Heart left ventricle (tissue), 13 donors: ENCODE data around the gene GRM7.

ENCODE experiments used
- POLR2A ChIP-seq, 2 donors: fragments of 450-650 bp; IDR thresholded peaks; one replicate each; pipeline ENCODE4 v1.6.1; 2017; ENCODE audit warnings: antibody characterized with exemption in 2 of 2, mild to moderate bottlenecking in 2 of 2, moderate library complexity in 2 of 2
- TF ChIP-seq, protein P1 (sequence below), 12 donors: fragments of 200-600 bp; sonication (generic) in 4 of 12; IDR thresholded peaks; one replicate each; pipeline versions ENCODE4 v1.5.0 to v1.8.0; 2018 to 2022; ENCODE audit warnings: antibody characterized with exemption in 12 of 12, mild to moderate bottlenecking in 5 of 12
- donor health status: ischemic (EF 13 %, LVEDD 7.1; RV severe dilation, severe dysfunction).
- donor health status: DM: no; HTN: yes; CAD: no.
- donor health status: DM: no; HTN: no; CAD: no.
- donor health status: ischemic (EF 25% LVEDD 6.9; RV normal size, moderate dysfunction).
- donor health status: ischemic (EF 25% LVEDD 5.7; RV mildly dilated, moderate dysfunction).
- donor health status: ischemic (EF 35%, LVEDD 5.7; RV mildly dilated, moderate dysfunction).
- donor health status: nonischemic (EF 11% LVEDD 7.7; RV severe dilation, severe dysfunction).
- donor health status: DM: yes; HTN: yes; CAD: no.
- donor health status: PGD.
- donor health status: ischemic (EF 29% LVEDD 5.4; RV normal size, mild dysfunction).
- donor health status: nonischemic (EF 23%, LVEDD 6.1; RV moderate dilation, normal function).

DNA sequence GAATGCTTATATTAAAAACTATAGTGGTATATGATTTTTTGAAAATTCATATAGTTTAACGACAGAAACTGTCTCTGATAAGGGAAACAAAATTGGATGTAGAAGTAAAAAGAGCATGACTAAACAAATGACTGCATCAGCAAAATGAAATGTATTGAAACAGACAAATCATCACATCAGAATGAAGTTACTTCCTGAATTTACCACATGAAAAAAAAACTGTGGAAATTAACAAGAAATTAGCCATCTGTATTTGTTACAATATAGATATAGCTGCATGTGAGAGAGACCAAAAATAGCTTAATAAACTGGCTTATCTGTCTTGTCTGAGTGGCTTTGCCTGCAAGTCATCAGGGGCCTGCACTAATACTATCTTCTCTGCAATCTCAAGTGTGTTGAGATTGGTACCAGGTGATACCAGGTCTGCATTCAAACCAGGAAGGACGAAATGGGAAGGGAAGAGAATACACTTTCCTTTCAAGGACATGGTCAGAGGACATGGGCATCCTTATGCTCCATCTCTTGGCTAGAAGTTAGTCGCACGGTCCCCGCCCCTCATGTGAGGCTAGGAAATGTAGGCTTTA lies 388.7 kb downstream of the GRM7 start:
- TF ChIP-seq, protein P1, sequence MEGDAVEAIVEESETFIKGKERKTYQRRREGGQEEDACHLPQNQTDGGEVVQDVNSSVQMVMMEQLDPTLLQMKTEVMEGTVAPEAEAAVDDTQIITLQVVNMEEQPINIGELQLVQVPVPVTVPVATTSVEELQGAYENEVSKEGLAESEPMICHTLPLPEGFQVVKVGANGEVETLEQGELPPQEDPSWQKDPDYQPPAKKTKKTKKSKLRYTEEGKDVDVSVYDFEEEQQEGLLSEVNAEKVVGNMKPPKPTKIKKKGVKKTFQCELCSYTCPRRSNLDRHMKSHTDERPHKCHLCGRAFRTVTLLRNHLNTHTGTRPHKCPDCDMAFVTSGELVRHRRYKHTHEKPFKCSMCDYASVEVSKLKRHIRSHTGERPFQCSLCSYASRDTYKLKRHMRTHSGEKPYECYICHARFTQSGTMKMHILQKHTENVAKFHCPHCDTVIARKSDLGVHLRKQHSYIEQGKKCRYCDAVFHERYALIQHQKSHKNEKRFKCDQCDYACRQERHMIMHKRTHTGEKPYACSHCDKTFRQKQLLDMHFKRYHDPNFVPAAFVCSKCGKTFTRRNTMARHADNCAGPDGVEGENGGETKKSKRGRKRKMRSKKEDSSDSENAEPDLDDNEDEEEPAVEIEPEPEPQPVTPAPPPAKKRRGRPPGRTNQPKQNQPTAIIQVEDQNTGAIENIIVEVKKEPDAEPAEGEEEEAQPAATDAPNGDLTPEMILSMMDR (IDR thresholded peaks at IDR 0.05): no peak
- no peak for TF ChIP-seq POLR2A (IDR thresholded peaks at IDR 0.05)
